Measurements from ENCODE around the gene GKN2. TPM values are rescaled to one million over a fixed set of nuclear protein-coding genes. Genes with fewer than 3 reads are reported as not detected.

GKN2 gene
- polyA plus RNA-seq, 1 of the 3 experiments (the other 2 are of a cell fraction), result not detected

DNA sequence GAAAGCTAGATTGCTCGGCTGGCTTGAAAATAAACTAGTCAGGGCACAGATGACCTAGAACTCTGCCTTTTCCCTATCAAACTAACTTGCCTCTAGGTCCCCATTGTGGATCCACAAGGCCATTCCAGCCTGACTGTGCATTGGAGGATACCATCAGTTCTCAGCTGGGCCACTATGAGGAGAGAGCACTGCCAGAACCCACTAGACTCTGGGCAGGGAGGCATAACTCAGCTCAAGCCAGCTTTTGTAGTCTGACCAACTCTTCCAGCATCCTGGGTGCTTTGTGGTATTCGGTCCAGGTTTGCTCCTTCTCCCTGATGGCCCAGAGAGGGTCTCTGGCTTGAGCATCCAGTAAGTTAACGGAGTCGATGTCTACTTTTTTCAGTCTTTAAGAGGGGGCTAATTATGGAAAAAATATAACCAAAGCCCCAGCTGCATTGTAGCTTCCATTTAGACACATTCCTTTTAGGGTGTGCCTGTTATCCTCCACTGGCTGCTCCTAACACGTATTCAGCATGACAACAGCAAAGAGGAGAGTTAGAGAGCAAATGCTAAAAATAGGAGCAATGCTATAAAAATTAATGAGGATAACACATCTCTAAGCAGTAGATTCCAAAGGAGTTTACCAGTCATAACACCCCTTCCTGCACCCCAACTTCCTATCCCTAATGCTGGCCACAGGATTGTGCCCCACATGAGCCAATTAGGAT is 15.2 kb downstream of the GKN2 start:
- H3K9ac ChIP-seq, result no peak overlapping the region

More for the DNA sequence above, 15.2 kb downstream of the GKN2 start:
- Histone ChIP-seq H3K4me2 (no peak overlapping the region), H3F3A (replicated peaks; ENCODE audit: insufficient read depth) (no peaks in the 10 kb centered on the region), H3K4me1 (ENCODE audit: control insufficient read depth in 1 of 2, insufficient read depth in 2 of 2, low read depth in 1 of 2, low read length in 1 of 2) (peaks cover 2 to 24% of the 10 kb centered on the region in 2 experiments; a peak in 3 of 4 replicates), H3K27me3 (ENCODE audit: insufficient read depth) (no peaks in the 10 kb centered on the region), H3K4me3 (ENCODE audit: low read depth in 2 of 2, low read length in 1 of 2) (no peak overlapping the region), H4K20me1 (ENCODE audit: insufficient read depth) (no peaks in the 10 kb centered on the region), H2AFZ (ENCODE audit: low read depth) (peak overlapping the region; percentile 38; the same call in 1 of the 2 replicates), H3K9me3 (peaks cover 11% of the 10 kb centered on the region; the same call in 1 of the 2 replicates), H3K36me3 (replicated peaks in 1 of 2; ENCODE audit: control insufficient read depth in 1 of 2, insufficient read depth in 2 of 2, low read length in 1 of 2) (no peaks in the 10 kb centered on the region), H3K9me2 (no peaks in the 10 kb centered on the region), H3K79me2 (ENCODE audit: insufficient read depth) (no peaks in the 10 kb centered on the region), H3K27ac (ENCODE audit: low read depth in 2 of 2, low read length in 1 of 2) (no peak overlapping the region)
- ChIA-PET CTCF (interaction anchor here (0.9 to 5.8 kb wide), 5 partner anchors 11 to 474 kb away, joined by 3 to 56 read pairs (median 4); no protein-coding TSS in a partner anchor), POLR2A (no interaction called here)
- 90% methylated on average over 5 of the region's 5 CpGs for WGBS (ENCODE audit: low lambda C conversion rate)
- TF ChIP-seq GABPA (IDR thresholded peaks at IDR 0.05; ENCODE audit: low read depth) (no peak), EP300 (IDR thresholded peaks at IDR 0.05; ENCODE audit: borderline replicate concordance in 1 of 2, low read depth in 1 of 2, low read length in 1 of 2) (no peak), RFX5 (IDR thresholded peaks at IDR 0.05; ENCODE audit: low read length) (no peak), EZH2phosphoT487 (IDR thresholded peaks at IDR 0.05; ENCODE audit: borderline replicate concordance, low read depth) (no peak), RXRA (IDR thresholded peaks at IDR 0.05; ENCODE audit: borderline replicate concordance, low read depth) (no peak), TCF12 (IDR thresholded peaks at IDR 0.05) (no peak), NRF1 (IDR thresholded peaks at IDR 0.05; ENCODE audit: low read depth, low read length) (no peak), GATA2 (CRISPR knock-in tag; IDR thresholded peaks at IDR 0.05) (no peak), RAD21 (IDR thresholded peaks at IDR 0.05; ENCODE audit: low read length) (no peak), ELF1 (IDR thresholded peaks at IDR 0.05) (no peak), RCOR1 (IDR thresholded peaks at IDR 0.05; ENCODE audit: low read length) (no peak), POLR2AphosphoS5 (IDR thresholded peaks at IDR 0.05; ENCODE audit: low read depth, low read length) (no peak), YY1 (IDR thresholded peaks at IDR 0.05; ENCODE audit: low read depth) (no peak), TEAD4 (IDR thresholded peaks at IDR 0.05; ENCODE audit: borderline replicate concordance, insufficient read depth) (no peak)
- TF ChIP-seq, protein P1, sequence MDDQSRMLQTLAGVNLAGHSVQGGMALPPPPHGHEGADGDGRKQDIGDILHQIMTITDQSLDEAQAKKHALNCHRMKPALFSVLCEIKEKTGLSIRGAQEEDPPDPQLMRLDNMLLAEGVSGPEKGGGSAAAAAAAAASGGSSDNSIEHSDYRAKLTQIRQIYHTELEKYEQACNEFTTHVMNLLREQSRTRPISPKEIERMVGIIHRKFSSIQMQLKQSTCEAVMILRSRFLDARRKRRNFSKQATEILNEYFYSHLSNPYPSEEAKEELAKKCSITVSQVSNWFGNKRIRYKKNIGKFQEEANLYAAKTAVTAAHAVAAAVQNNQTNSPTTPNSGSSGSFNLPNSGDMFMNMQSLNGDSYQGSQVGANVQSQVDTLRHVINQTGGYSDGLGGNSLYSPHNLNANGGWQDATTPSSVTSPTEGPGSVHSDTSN (IDR thresholded peaks at IDR 0.05), result no peak
- TF ChIP-seq, protein P2, sequence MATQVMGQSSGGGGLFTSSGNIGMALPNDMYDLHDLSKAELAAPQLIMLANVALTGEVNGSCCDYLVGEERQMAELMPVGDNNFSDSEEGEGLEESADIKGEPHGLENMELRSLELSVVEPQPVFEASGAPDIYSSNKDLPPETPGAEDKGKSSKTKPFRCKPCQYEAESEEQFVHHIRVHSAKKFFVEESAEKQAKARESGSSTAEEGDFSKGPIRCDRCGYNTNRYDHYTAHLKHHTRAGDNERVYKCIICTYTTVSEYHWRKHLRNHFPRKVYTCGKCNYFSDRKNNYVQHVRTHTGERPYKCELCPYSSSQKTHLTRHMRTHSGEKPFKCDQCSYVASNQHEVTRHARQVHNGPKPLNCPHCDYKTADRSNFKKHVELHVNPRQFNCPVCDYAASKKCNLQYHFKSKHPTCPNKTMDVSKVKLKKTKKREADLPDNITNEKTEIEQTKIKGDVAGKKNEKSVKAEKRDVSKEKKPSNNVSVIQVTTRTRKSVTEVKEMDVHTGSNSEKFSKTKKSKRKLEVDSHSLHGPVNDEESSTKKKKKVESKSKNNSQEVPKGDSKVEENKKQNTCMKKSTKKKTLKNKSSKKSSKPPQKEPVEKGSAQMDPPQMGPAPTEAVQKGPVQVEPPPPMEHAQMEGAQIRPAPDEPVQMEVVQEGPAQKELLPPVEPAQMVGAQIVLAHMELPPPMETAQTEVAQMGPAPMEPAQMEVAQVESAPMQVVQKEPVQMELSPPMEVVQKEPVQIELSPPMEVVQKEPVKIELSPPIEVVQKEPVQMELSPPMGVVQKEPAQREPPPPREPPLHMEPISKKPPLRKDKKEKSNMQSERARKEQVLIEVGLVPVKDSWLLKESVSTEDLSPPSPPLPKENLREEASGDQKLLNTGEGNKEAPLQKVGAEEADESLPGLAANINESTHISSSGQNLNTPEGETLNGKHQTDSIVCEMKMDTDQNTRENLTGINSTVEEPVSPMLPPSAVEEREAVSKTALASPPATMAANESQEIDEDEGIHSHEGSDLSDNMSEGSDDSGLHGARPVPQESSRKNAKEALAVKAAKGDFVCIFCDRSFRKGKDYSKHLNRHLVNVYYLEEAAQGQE (IDR thresholded peaks at IDR 0.05; ENCODE audit: low read depth, low read length), result no peak
- TF ChIP-seq, protein P3, sequence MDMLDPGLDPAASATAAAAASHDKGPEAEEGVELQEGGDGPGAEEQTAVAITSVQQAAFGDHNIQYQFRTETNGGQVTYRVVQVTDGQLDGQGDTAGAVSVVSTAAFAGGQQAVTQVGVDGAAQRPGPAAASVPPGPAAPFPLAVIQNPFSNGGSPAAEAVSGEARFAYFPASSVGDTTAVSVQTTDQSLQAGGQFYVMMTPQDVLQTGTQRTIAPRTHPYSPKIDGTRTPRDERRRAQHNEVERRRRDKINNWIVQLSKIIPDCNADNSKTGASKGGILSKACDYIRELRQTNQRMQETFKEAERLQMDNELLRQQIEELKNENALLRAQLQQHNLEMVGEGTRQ (IDR thresholded peaks at IDR 0.05; ENCODE audit: borderline replicate concordance, low read depth, low read length), result no peak
- TF ChIP-seq, protein P4, sequence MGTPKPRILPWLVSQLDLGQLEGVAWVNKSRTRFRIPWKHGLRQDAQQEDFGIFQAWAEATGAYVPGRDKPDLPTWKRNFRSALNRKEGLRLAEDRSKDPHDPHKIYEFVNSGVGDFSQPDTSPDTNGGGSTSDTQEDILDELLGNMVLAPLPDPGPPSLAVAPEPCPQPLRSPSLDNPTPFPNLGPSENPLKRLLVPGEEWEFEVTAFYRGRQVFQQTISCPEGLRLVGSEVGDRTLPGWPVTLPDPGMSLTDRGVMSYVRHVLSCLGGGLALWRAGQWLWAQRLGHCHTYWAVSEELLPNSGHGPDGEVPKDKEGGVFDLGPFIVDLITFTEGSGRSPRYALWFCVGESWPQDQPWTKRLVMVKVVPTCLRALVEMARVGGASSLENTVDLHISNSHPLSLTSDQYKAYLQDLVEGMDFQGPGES (IDR thresholded peaks at IDR 0.05; ENCODE audit: low read depth, low read length), result no peak
- TF ChIP-seq, protein P5, sequence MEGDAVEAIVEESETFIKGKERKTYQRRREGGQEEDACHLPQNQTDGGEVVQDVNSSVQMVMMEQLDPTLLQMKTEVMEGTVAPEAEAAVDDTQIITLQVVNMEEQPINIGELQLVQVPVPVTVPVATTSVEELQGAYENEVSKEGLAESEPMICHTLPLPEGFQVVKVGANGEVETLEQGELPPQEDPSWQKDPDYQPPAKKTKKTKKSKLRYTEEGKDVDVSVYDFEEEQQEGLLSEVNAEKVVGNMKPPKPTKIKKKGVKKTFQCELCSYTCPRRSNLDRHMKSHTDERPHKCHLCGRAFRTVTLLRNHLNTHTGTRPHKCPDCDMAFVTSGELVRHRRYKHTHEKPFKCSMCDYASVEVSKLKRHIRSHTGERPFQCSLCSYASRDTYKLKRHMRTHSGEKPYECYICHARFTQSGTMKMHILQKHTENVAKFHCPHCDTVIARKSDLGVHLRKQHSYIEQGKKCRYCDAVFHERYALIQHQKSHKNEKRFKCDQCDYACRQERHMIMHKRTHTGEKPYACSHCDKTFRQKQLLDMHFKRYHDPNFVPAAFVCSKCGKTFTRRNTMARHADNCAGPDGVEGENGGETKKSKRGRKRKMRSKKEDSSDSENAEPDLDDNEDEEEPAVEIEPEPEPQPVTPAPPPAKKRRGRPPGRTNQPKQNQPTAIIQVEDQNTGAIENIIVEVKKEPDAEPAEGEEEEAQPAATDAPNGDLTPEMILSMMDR (IDR thresholded peaks at IDR 0.05), result no peak
- DNase-seq, result no peak
